Choroid plexus epithelial cell (primary cell): ENCODE measurements around the gene JAKMIP2.

Experiments used
- DNase-seq: peaks from one replicate; pipeline ENCODE4 v3.0.0-alpha.2; 2010; ENCODE audit warnings: low read depth
- H3K4me3 ChIP-seq: 2 replicates; pipeline ENCODE4 v1.5.1; 2011; ENCODE audit warnings: low read depth, mild to moderate bottlenecking, control low read depth, low read length, moderate library complexity
- CTCF ChIP-seq: conservative IDR thresholded peaks from 2 replicates; pipeline ENCODE4 v1.5.1; 2011; ENCODE audit warnings: low read depth, mild to moderate bottlenecking, control low read depth, inconsistent platforms, low read length, moderate library complexity

The JAKMIP2 gene

GRCh38 chr5:147617711-147618350 lies 164.7 kb downstream of the JAKMIP2 start:
- no peak overlapping the region for H3K4me3 ChIP-seq
- DNase-seq: no peak
- no peak for TF ChIP-seq CTCF

GRCh38 chr5:147617191-147617606 lies 165.3 kb downstream of the JAKMIP2 start:
- no peak for TF ChIP-seq CTCF
- peak; percentile 44 for DNase-seq

GRCh38 chr5:147616421-147616820 lies 166.1 kb downstream of the JAKMIP2 start:
- TF ChIP-seq CTCF: no peak
- H3K4me3 ChIP-seq: no peak overlapping the region
- peak; percentile 48 for DNase-seq

More at GRCh38 chr5:147617191-147617606, 165.3 kb downstream of the JAKMIP2 start:
- no peak overlapping the region for H3K4me3 ChIP-seq

GRCh38 chr5:147613359-147613758 lies 169.2 kb downstream of the JAKMIP2 start:
- H3K4me3 ChIP-seq: no peak overlapping the region
- no peak for TF ChIP-seq CTCF
- DNase-seq: peak; percentile 81

GRCh38 chr5:147611483-147611882 lies 171.0 kb downstream of the JAKMIP2 start:
- H3K4me3 ChIP-seq: no peak overlapping the region
- no peak for DNase-seq
- no peak for TF ChIP-seq CTCF

GRCh38 chr5:147610798-147611197 lies 171.7 kb downstream of the JAKMIP2 start:
- no peak for TF ChIP-seq CTCF
- no peak for DNase-seq
- no peak overlapping the region for H3K4me3 ChIP-seq

- H3K4me3 ChIP-seq: no peak overlapping the region
- TF ChIP-seq CTCF: no peak
- no peak for DNase-seq
Observed at GRCh38 chr5:147601652-147602051, 180.9 kb downstream of the JAKMIP2 start.
